ENCODE results near the gene SNRNP70. TPM values are rescaled to one million over a fixed set of nuclear protein-coding genes. Genes with fewer than 3 reads are reported as not detected.
"Not testable (repeated sequence)": the region's sequence is repeated elsewhere in the genome, so short reads cannot be mapped to it uniquely, and the experiment has no call there.

The SNRNP70 gene
- total RNA-seq, 1 experiment from 2014 or later: 113 TPM

- peak; percentile 84 for DNase-seq (ENCODE audit: extremely low read depth, low read depth)
Observed at GRCh38 chr19:49118565-49119410, 33.5 kb downstream of the SNRNP70 start, which contains the start of gene C19orf73. Gene C19orf73, minus strand, starts transcription at chr19:49119143. Its CDS starts 121 bp downstream, at chr19:49119022.

DNA sequence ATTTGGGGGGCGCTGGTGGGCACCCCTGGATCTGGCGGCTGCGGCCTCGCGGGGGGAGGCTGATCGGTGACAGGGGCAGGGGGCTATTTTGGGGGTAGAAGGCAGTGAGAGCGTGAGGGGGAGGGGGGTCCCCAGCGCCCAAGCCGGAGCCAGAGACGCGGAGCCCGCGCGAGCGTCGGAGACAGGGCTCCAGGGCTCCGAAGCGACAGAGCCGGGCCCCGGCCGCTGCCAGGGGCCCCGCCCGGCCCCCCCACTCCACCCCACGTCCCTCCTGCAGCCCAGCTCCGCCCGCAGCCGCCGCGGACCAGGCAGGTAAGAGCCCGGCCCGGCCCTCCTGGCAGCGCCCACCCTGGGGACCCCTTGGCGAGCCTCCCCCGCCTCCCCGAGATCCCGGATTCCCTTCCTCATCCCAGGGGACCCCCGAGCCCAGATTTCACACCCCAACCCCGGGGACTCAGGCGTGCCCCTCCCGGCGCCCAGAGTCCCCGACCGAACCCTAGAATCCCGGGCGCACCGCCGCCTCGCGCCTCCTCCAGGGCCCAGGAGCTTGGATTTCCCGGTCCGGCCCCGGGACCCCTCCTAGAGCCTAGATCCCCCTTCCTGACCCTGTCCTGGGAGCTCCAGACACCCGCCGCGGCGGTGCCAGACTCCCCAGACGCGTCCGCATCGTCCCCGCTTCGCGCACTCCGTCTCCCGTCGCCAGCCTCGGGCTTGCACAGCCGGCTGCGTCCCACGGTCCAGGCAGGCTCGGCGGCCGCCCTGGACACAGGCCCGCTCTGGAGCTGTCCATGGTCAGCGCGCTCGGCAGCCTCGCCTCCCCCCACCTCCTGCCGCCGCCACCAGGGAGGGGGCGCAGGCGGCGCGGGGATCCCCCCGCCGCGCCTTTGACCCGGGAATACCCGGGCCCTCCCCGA, 34.4 kb downstream of the SNRNP70 start, which contains the start of gene PPFIA3:
Gene PPFIA3, plus strand, starts transcription at position 134 of the 914 bp plus-strand sequence. CDS start 8,330 bp downstream, outside the sequence.
- no peak for DNase-seq (ENCODE audit: extremely low read depth, low read depth)

GRCh38 chr19:49120325-49120683, 35.1 kb downstream of the SNRNP70 start:
- DNase-seq (ENCODE audit: extremely low read depth, low read depth): no peak

- DNase-seq (ENCODE audit: extremely low read depth, low read depth): no peak
Observed at GRCh38 chr19:49120868-49121267, 35.6 kb downstream of the SNRNP70 start.

DNA sequence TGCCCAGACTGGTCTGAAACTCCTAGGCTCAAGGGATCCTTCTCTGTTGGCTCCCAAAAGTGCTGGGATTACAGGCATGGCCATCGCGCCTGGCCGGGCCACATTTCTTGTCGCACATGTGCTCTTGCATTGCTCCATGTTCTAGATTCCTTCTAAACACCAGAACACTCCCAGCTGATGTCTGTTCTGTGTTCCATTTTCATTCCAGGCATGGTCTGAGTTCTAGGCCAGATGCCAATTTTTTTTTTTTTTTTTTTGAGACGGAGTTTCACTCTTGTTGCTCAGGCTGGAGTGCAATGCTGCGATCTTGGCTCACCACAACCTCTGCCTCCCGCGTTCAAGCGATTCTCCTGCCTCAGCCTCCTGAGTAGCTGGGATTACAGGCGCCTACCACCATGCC, 36.6 kb downstream of the SNRNP70 start:
- not testable (repeated sequence) for DNase-seq (ENCODE audit: extremely low read depth, low read depth)

DNA sequence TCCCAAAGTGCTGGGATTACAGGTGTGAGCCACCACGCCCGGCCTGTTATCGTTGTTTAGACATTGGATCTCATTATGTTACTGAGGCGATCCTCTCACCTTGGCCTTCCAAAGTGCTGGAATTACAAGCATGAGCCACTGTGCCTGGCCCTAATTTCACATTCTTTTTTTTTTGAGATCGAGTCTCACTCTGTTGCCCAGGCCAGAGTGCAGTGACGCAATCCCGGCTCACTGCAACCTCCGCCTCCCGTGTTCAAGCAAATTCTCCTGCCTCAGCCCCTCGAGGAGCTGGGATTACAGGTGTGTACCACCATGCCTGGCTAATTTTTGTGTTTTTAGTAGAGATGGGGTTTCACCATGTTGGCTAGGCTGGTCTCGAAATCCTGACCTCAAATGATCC, 38.0 kb downstream of the SNRNP70 start:
- DNase-seq (ENCODE audit: extremely low read depth, low read depth): not testable (repeated sequence)

DNA sequence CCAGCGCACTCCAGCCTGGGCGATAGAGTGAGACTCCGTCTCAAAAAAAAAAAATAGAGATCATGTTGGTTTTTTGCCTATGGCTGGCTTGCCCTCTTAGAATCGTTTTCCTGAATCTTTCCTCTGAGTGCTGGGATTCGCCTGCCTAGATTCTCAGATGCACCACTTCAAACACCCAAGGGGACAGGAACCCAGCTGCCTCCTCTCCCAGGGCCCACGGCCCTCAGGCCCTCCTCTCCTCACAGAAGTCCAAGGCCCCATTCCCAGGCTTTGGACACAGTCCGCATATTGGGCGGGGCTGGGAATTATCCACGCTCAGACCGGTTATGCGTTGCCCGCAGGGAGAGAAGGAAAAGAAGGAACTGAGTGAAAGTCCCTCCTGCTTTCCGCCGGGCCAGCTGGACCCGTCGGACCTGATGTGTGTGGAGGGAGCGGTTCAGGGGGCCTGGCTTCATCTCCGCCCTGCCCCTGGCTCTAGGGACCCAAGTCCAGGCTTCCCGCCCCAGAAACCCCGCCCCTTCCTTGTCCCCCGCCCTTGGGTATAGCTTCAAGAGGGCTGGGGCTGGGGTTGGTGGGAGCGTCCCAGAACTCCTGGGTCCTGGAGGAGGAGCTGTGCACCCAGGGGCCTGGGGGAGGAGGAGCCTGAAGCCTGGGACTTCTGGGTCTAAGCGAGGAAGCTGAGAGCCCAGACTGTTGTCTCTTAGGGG, 39.9 kb downstream of the SNRNP70 start:
- DNase-seq (ENCODE audit: extremely low read depth, low read depth): no peak

DNA sequence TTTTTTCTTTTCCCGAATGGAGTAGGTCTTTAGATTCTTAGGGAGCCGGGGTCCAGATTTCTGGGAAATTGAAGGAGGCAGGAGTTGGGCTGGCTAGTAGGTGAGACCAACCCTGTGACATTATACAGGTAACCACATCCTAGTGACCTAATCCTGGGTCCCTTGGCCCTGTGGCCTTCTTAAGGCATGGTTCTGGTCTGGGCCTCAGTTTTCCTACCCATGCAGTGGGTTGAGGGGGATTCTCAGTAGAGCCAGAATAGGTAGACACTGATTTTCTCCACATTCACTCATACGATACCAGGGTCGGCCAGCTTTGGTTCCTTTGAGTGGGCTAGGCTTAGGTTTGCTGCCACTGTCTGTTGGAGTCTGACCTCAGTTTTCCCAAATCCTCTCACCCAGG, 41.3 kb downstream of the SNRNP70 start:
- no peak for DNase-seq (ENCODE audit: extremely low read depth, low read depth)

DNA sequence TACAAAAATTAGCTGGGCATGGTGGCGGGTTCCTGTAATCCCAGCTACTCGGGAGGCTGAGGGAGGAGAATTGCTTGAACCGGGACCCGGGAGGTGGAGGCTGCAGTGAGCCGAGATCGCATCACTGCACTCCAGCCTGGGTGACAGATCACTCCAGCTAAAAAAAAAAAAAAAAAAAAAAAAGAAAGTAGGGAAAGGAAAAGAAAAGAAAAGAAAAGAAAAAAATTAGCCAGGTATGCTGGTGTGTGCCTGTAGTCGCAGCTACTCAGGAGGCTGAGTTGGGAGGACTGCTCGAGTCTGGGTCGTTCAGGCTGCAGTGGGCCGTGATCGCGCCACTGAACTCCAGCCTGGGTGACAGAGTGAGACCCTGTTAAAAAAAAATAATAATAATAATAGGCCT, 42.0 kb downstream of the SNRNP70 start:
- not testable (repeated sequence) for DNase-seq (ENCODE audit: extremely low read depth, low read depth)

- peak; percentile 95 for DNase-seq (ENCODE audit: extremely low read depth, low read depth)
Observed at GRCh38 chr19:49127674-49128544, 42.7 kb downstream of the SNRNP70 start.

- DNase-seq (ENCODE audit: extremely low read depth, low read depth): no peak
Observed at GRCh38 chr19:49128545-49129237, 43.4 kb downstream of the SNRNP70 start.

GRCh38 chr19:49129238-49129583, 44.0 kb downstream of the SNRNP70 start:
- DNase-seq (ENCODE audit: extremely low read depth, low read depth): no peak

- no peak for DNase-seq (ENCODE audit: extremely low read depth, low read depth)
Observed at GRCh38 chr19:49130325-49130724, 45.1 kb downstream of the SNRNP70 start.

DNA sequence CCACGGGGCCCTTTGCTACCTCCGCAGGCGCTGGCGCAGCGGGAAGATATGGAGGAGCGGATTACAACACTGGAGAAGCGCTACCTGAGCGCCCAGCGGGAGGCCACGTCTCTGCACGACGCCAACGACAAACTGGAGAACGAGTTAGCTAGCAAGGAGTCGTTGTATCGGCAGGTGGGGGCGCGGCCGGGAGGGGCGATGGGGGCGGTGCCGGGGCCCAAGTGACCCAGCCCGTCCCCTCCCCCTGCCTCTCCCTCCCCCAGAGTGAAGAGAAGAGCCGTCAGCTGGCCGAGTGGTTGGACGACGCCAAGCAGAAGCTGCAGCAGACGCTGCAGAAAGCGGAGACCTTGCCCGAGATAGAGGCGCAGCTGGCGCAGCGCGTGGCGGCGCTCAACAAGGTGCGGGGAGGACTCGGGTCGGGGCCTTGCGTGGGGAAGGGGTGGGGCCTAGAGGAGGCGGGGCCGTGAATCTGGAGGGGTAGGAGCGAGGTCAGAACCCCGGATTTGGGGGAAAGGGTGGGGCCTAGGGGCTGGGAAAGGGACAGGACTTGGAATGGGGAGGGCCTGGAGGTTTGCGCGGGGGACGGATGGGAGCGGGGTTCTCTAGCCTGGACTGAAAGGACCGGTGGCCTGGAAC, 47.8 kb downstream of the SNRNP70 start:
- DNase-seq (ENCODE audit: extremely low read depth, low read depth): no peak

GRCh38 chr19:49133621-49134454, 48.6 kb downstream of the SNRNP70 start:
- no peak for DNase-seq (ENCODE audit: extremely low read depth, low read depth)

DNA sequence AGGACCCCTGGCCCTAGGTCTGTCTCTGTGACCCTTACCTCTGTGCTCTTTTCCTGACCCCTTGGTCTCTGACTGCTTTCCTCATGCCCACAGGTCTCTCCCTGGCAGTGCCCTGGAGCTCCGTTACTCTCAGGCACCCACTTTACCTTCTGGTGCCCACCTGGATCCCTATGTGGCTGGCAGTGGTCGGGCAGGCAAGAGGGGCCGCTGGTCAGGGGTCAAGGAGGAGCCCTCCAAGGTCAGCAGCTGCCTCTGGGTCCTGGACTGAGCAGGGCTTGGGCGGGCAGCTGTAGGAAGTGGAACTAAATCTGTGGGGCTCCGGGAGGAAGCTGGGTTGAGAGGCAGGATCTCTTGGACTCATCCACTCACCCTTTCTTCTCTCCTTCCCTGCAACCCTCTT, 50.4 kb downstream of the SNRNP70 start:
- DNase-seq (ENCODE audit: extremely low read depth, low read depth): no peak

DNA sequence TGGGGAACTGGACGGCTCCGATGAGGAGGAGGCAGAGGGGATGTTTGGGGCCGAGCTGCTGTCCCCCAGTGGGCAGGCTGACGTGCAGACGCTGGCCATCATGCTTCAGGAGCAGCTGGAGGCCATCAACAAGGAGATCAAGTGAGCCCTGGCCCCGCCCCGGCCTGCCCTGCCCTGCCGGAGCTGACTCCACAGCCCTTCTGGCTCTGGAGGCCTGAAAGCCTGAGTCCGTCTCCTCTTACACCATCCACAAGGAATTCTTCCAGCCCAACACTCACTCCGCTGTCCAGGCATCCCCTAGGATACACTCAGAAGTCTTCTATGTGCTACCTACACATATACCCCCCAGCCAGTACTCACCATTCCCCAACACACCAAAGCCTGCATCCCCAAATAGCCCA, 51.5 kb downstream of the SNRNP70 start:
- DNase-seq (ENCODE audit: extremely low read depth, low read depth): no peak

GRCh38 chr19:49140951-49141350, 55.7 kb downstream of the SNRNP70 start:
- no peak for DNase-seq (ENCODE audit: extremely low read depth, low read depth)

Measured in NCI-H460 (cell line).